ENCODE data around the gene INF2. TPM values are rescaled to one million over a fixed set of nuclear protein-coding genes. Genes with fewer than 3 reads are reported as not detected.

INF2 gene
- total RNA-seq, 6 experiments from 2014 or later = 47.5 to 98.2 (median 71.4) TPM

- DNase-seq (no peak), ATAC-seq (no peak)
- intact Hi-C loops (cut with DNase I) = no loop called here
- 72% methylated on average over 10 of the region's 30 CpGs for WGBS (ENCODE audit: insufficient coverage, low coverage, low lambda C conversion rate, missing lambda C conversion rate)
- no peak for TF ChIP-seq POLR2A (IDR thresholded peaks at IDR 0.05)
- no peak for TF ChIP-seq CTCF (IDR thresholded peaks at IDR 0.05)
- H3K4me3 ChIP-seq = no peak overlapping the region
- peaks cover 5 to 37% (median 12%) of the 10 kb centered on the region in 4 donors for H3K36me3 ChIP-seq
- peaks cover 0 to 29% (median 8%) of the 10 kb centered on the region in 4 donors for H3K4me1 ChIP-seq
- no peak overlapping the region for H3K27ac ChIP-seq
- H3K9me3 ChIP-seq = no peaks in the 10 kb centered on the region
- no peaks in the 10 kb centered on the region for H3K27me3 ChIP-seq
Observed at GRCh38 chr14:104758981-104759969, 69.9 kb downstream of the INF2 start.

GRCh38 chr14:104765517-104765916, 76.1 kb downstream of the INF2 start:
- Histone ChIP-seq H3K36me3 (no peaks in the 10 kb centered on the region), H3K27me3 (no peaks in the 10 kb centered on the region), H3K4me1 (peaks cover 0 to 33% (median 11%) of the 10 kb centered on the region in 4 donors), H3K9me3 (no peaks in the 10 kb centered on the region), H3K27ac (peak overlapping the region in 2 of 3 donors; percentile 20 to 38), H3K4me3 (peak overlapping the region; percentile 22 to 50 (median 37))
- 33% methylated on average over 3 of the region's 3 CpGs for WGBS (ENCODE audit: insufficient coverage, low coverage, low lambda C conversion rate, missing lambda C conversion rate)
- no peak for TF ChIP-seq CTCF (IDR thresholded peaks at IDR 0.05)
- no peak for TF ChIP-seq POLR2A (IDR thresholded peaks at IDR 0.05)
- intact Hi-C loops (cut with DNase I) = loop anchor here in 1 of 2 donors (5.0 kb wide), 1 partner anchor 57 kb away; no protein-coding TSS in a partner anchor
- no peak for ATAC-seq
- no peak for DNase-seq

- Histone ChIP-seq H3K27me3 (no peaks in the 10 kb centered on the region), H3K4me1 (peaks cover 0 to 33% (median 11%) of the 10 kb centered on the region in 4 donors), H3K4me3 (peak overlapping the region; percentile 22 to 50 (median 37)), H3K36me3 (peaks cover 0 to 3% (median under 1%) of the 10 kb centered on the region in 4 donors), H3K27ac (peak overlapping the region; percentile 38 to 76 (median 49)), H3K9me3 (no peaks in the 10 kb centered on the region)
- TF ChIP-seq CTCF (IDR thresholded peaks at IDR 0.05) (no peak), POLR2A (IDR thresholded peaks at IDR 0.05) (no peak)
- WGBS (ENCODE audit: insufficient coverage, low coverage, low lambda C conversion rate, missing lambda C conversion rate) = 43% methylated on average over 4 of the region's 4 CpGs
- no peak for DNase-seq
- ATAC-seq = peak in 1 of 4 donors; percentile 2
- intact Hi-C loops (cut with DNase I) = loop anchor here in 1 of 2 donors (5.0 kb wide), 1 partner anchor 56 kb away; no protein-coding TSS in a partner anchor
Observed at GRCh38 chr14:104766256-104766862, 76.9 kb downstream of the INF2 start.

- peak overlapping the region; percentile 22 to 50 (median 37) for H3K4me3 ChIP-seq
Observed at GRCh38 chr14:104766863-104767633, 77.6 kb downstream of the INF2 start.

More at GRCh38 chr14:104766863-104767633, 77.6 kb downstream of the INF2 start:
- H3K9me3 ChIP-seq = no peaks in the 10 kb centered on the region
- peaks cover 0 to 33% (median 11%) of the 10 kb centered on the region in 4 donors for H3K4me1 ChIP-seq
- 34% methylated on average over 13 of the region's 15 CpGs for WGBS (ENCODE audit: insufficient coverage, low coverage, low lambda C conversion rate, missing lambda C conversion rate)
- H3K36me3 ChIP-seq = peaks cover 0 to 9% (median 5%) of the 10 kb centered on the region in 4 donors
- H3K27ac ChIP-seq = peak overlapping the region; percentile 66 to 90 (median 76)
- peak; percentile 15 to 25 (median 18) for ATAC-seq
- no peaks in the 10 kb centered on the region for H3K27me3 ChIP-seq
- DNase-seq = peak in 1 of 3 donors; percentile 65
- intact Hi-C loops (cut with DNase I) = loop anchor here in 1 of 2 donors (5.0 kb wide), 1 partner anchor 55 kb away; no protein-coding TSS in a partner anchor
- TF ChIP-seq POLR2A (IDR thresholded peaks at IDR 0.05) = peak; percentile 92
- no peak for TF ChIP-seq CTCF (IDR thresholded peaks at IDR 0.05)

Data from right lobe of liver (tissue), 6 donors.